ENCODE measurements around the gene BRD4. TPM values are rescaled to one million over a fixed set of nuclear protein-coding genes. Genes with fewer than 3 reads are reported as not detected.

Gene BRD4
- total RNA-seq, 4 donors from 2014 or later = 54.8 to 111 (median 68.3) TPM

- H3K27ac ChIP-seq = peak overlapping the region; percentile 80
- no peaks in the 10 kb centered on the region for H3K36me3 ChIP-seq
- peaks cover 93% of the 10 kb centered on the region for H3K4me1 ChIP-seq
- H3K9me3 ChIP-seq = no peaks in the 10 kb centered on the region
- H3K27me3 ChIP-seq = no peaks in the 10 kb centered on the region
- 21% methylated on average over 5 of the region's 5 CpGs for WGBS
- DNase-seq (ENCODE audit: low spot score in 2 of 2) = peak in 1 of 2 donors; percentile 71
- TF ChIP-seq POLR2AphosphoS5 (IDR thresholded peaks at IDR 0.05) (no peak), CTCF (IDR thresholded peaks at IDR 0.05) (no peak), POLR2A (IDR thresholded peaks at IDR 0.05) (no peak), EP300 (IDR thresholded peaks at IDR 0.05) (no peak)
- H3K4me3 ChIP-seq = peak overlapping the region; percentile 5
Observed at GRCh38 chr19:15323496-15324235, 8.7 kb downstream of the BRD4 start.

GRCh38 chr19:15321739-15322138 lies 10.6 kb downstream of the BRD4 start:
- no peak for TF ChIP-seq EP300 (IDR thresholded peaks at IDR 0.05)
- no peak for TF ChIP-seq POLR2A (IDR thresholded peaks at IDR 0.05)
- TF ChIP-seq CTCF (IDR thresholded peaks at IDR 0.05) = no peak
- no peak for TF ChIP-seq POLR2AphosphoS5 (IDR thresholded peaks at IDR 0.05)
- Histone ChIP-seq H3K27ac (no peak overlapping the region), H3K4me1 (peaks cover 93% of the 10 kb centered on the region), H3K27me3 (no peaks in the 10 kb centered on the region), H3K9me3 (no peaks in the 10 kb centered on the region), H3K36me3 (no peaks in the 10 kb centered on the region), H3K4me3 (no peak overlapping the region)
- WGBS = 55% methylated on average over 2 of the region's 2 CpGs
- DNase-seq (ENCODE audit: low spot score in 2 of 2) = no peak

GRCh38 chr19:15320116-15320515 lies 12.2 kb downstream of the BRD4 start:
- TF ChIP-seq CTCF (IDR thresholded peaks at IDR 0.05) (no peak), POLR2A (IDR thresholded peaks at IDR 0.05) (no peak), EP300 (IDR thresholded peaks at IDR 0.05) (no peak), POLR2AphosphoS5 (IDR thresholded peaks at IDR 0.05) (no peak)
- H3K27me3 ChIP-seq = no peaks in the 10 kb centered on the region
- peaks cover 93% of the 10 kb centered on the region for H3K4me1 ChIP-seq
- no peak overlapping the region for H3K27ac ChIP-seq
- H3K9me3 ChIP-seq = no peaks in the 10 kb centered on the region
- WGBS = 35% methylated on average over 4 of the region's 4 CpGs
- no peak for DNase-seq (ENCODE audit: low spot score in 2 of 2)
- H3K4me3 ChIP-seq = no peak overlapping the region
- H3K36me3 ChIP-seq = no peaks in the 10 kb centered on the region

GRCh38 chr19:15318241-15318691 lies 14.1 kb downstream of the BRD4 start:
- no peak for TF ChIP-seq CTCF (IDR thresholded peaks at IDR 0.05)
- no peak for TF ChIP-seq POLR2AphosphoS5 (IDR thresholded peaks at IDR 0.05)
- Histone ChIP-seq H3K4me3 (no peak overlapping the region), H3K9me3 (no peaks in the 10 kb centered on the region), H3K27me3 (no peaks in the 10 kb centered on the region), H3K36me3 (no peaks in the 10 kb centered on the region), H3K27ac (peak overlapping the region; percentile 13), H3K4me1 (peaks cover 93% of the 10 kb centered on the region)
- DNase-seq (ENCODE audit: low spot score in 2 of 2) = peak in 1 of 2 donors; percentile 43
- WGBS = 47% methylated on average over 6 of the region's 6 CpGs

- no peaks in the 10 kb centered on the region for H3K27me3 ChIP-seq
- H3K4me1 ChIP-seq = peaks cover 91% of the 10 kb centered on the region
- H3K4me3 ChIP-seq = no peak overlapping the region
- no peak for TF ChIP-seq POLR2A (IDR thresholded peaks at IDR 0.05)
- TF ChIP-seq CTCF (IDR thresholded peaks at IDR 0.05) = no peak
- TF ChIP-seq POLR2AphosphoS5 (IDR thresholded peaks at IDR 0.05) = no peak
- TF ChIP-seq EP300 (IDR thresholded peaks at IDR 0.05) = no peak
- DNase-seq (ENCODE audit: low spot score in 2 of 2) = no peak
- 47% methylated on average over 3 of the region's 3 CpGs for WGBS
- no peaks in the 10 kb centered on the region for H3K9me3 ChIP-seq
- H3K27ac ChIP-seq = no peak overlapping the region
- no peaks in the 10 kb centered on the region for H3K36me3 ChIP-seq
Observed at GRCh38 chr19:15317392-15318071, 14.8 kb downstream of the BRD4 start.

Measured in suprapubic skin (tissue), 4 donors.